Dendritic cell treated with granulocyte-macrophage colony-stimulating factor and Interleukin-4, amounts not matched to agents 40 ng/mL and 50 ng/mL, for 4 days (primary cell): Measurements from ENCODE around the gene HDAC10.
A peak's percentile ranks its signal among the peaks of the same experiment; 100 is the strongest.

Experiments
- H3K27ac Mint-ChIP-seq: one replicate; pipeline ENCODE4 v1.8.0; 2022; ENCODE audit warnings: mild to moderate bottlenecking, mixed read lengths
- H3K27me3 Mint-ChIP-seq: one replicate; pipeline ENCODE4 v1.8.0; 2022; ENCODE audit warnings: mild to moderate bottlenecking, mixed read lengths
- H3K36me3 Mint-ChIP-seq: one replicate; pipeline ENCODE4 v1.8.0; 2022; ENCODE audit warnings: low read depth, mixed read lengths
- H3K4me1 Mint-ChIP-seq: one replicate; pipeline ENCODE4 v1.8.0; 2022; ENCODE audit warnings: low read depth, mixed read lengths
- H3K4me3 Mint-ChIP-seq: one replicate; pipeline ENCODE4 v1.8.0; 2022; ENCODE audit warnings: mild to moderate bottlenecking, moderate library complexity, mixed read lengths
- H3K9me3 Mint-ChIP-seq: one replicate; pipeline ENCODE4 v1.8.0; 2022; ENCODE audit warnings: mixed read lengths
- intact Hi-C: fragments of 100-400 bp; cut with micrococcal nuclease; formaldehyde crosslinking; loops from one replicate; pipeline ENCODE4 v1.15.0; 2022

The HDAC10 gene

GRCh38 chr22:50270666-50271394 is 19.8 kb upstream of the HDAC10 start:
- Mint-ChIP-seq H3K27me3 (peaks cover 53% of the 10 kb centered on the region), H3K4me3 (peak overlapping the region; percentile 64), H3K36me3 (peaks cover 28% of the 10 kb centered on the region), H3K9me3 (no peaks in the 10 kb centered on the region), H3K27ac (no peak overlapping the region), H3K4me1 (peaks cover 41% of the 10 kb centered on the region)
- intact Hi-C loops, result loop anchor here (5.0 kb wide), 1 partner anchor 36 kb away; the partner anchor contains the start of gene PLXNB2

GRCh38 chr22:50269970-50270665 is 19.1 kb upstream of the HDAC10 start, which contains the start of gene MAPK11:
Gene MAPK11, minus strand, starts transcription at chr22:50270380. Its CDS starts 88 bp downstream, at chr22:50270292.
- intact Hi-C loops, result loop anchor here (5.0 kb wide), 1 partner anchor 37 kb away; the partner anchor contains the start of gene PLXNB2
- Mint-ChIP-seq H3K36me3 (peaks cover 21% of the 10 kb centered on the region), H3K27ac (no peak within 1 kb of the TSS), H3K9me3 (no peaks in the 10 kb centered on the region), H3K4me1 (peaks cover 39% of the 10 kb centered on the region), H3K4me3 (peak within 1 kb of the TSS; percentile 65), H3K27me3 (peaks cover 59% of the 10 kb centered on the region)

- H3K27ac Mint-ChIP-seq, result no peak overlapping the region
- no peaks in the 10 kb centered on the region for H3K9me3 Mint-ChIP-seq
- H3K36me3 Mint-ChIP-seq, result peaks cover 16% of the 10 kb centered on the region
- intact Hi-C loops, result no loop called here
- H3K4me1 Mint-ChIP-seq, result peaks cover 34% of the 10 kb centered on the region
- H3K27me3 Mint-ChIP-seq, result peaks cover 65% of the 10 kb centered on the region
- H3K4me3 Mint-ChIP-seq, result peak overlapping the region; percentile 65
Observed at GRCh38 chr22:50269573-50269969, 18.5 kb upstream of the HDAC10 start.

GRCh38 chr22:50268655-50269113 is 17.6 kb upstream of the HDAC10 start:
- Mint-ChIP-seq H3K9me3 (no peaks in the 10 kb centered on the region), H3K4me3 (no peak overlapping the region)
- intact Hi-C loops, result no loop called here

GRCh38 chr22:50267591-50268390 is 16.7 kb upstream of the HDAC10 start:
- H3K27me3 Mint-ChIP-seq, result peaks cover 80% of the 10 kb centered on the region
- no peak overlapping the region for H3K27ac Mint-ChIP-seq
- H3K36me3 Mint-ChIP-seq, result peaks cover 3% of the 10 kb centered on the region
- no peak overlapping the region for H3K4me3 Mint-ChIP-seq
- H3K4me1 Mint-ChIP-seq, result peaks cover 33% of the 10 kb centered on the region
- intact Hi-C loops, result no loop called here
- no peaks in the 10 kb centered on the region for H3K9me3 Mint-ChIP-seq

More at GRCh38 chr22:50268655-50269113, 17.6 kb upstream of the HDAC10 start:
- peaks cover 28% of the 10 kb centered on the region for H3K4me1 Mint-ChIP-seq
- H3K36me3 Mint-ChIP-seq, result peaks cover 8% of the 10 kb centered on the region
- H3K27me3 Mint-ChIP-seq, result peaks cover 73% of the 10 kb centered on the region
- no peak overlapping the region for H3K27ac Mint-ChIP-seq

GRCh38 chr22:50266994-50267393 is 15.9 kb upstream of the HDAC10 start:
- intact Hi-C loops, result no loop called here
- H3K27me3 Mint-ChIP-seq, result peaks cover 84% of the 10 kb centered on the region
- no peak overlapping the region for H3K4me3 Mint-ChIP-seq
- no peaks in the 10 kb centered on the region for H3K36me3 Mint-ChIP-seq
- no peaks in the 10 kb centered on the region for H3K9me3 Mint-ChIP-seq
- H3K27ac Mint-ChIP-seq, result no peak overlapping the region
- H3K4me1 Mint-ChIP-seq, result peaks cover 33% of the 10 kb centered on the region

- Mint-ChIP-seq H3K36me3 (no peaks in the 10 kb centered on the region), H3K27me3 (peaks cover 86% of the 10 kb centered on the region), H3K27ac (no peak overlapping the region), H3K9me3 (no peaks in the 10 kb centered on the region), H3K4me1 (peaks cover 33% of the 10 kb centered on the region), H3K4me3 (no peak overlapping the region)
- intact Hi-C loops, result no loop called here
Observed at GRCh38 chr22:50264946-50265669, 14.0 kb upstream of the HDAC10 start.

- no peaks in the 10 kb centered on the region for H3K36me3 Mint-ChIP-seq
- no peak overlapping the region for H3K27ac Mint-ChIP-seq
- H3K4me3 Mint-ChIP-seq, result no peak overlapping the region
- peaks cover 86% of the 10 kb centered on the region for H3K27me3 Mint-ChIP-seq
- H3K4me1 Mint-ChIP-seq, result peaks cover 26% of the 10 kb centered on the region
- intact Hi-C loops, result no loop called here
- no peaks in the 10 kb centered on the region for H3K9me3 Mint-ChIP-seq
Observed at GRCh38 chr22:50264104-50264745, 13.2 kb upstream of the HDAC10 start.

- Mint-ChIP-seq H3K4me1 (peaks cover 18% of the 10 kb centered on the region), H3K4me3 (no peak overlapping the region), H3K27me3 (peaks cover 85% of the 10 kb centered on the region), H3K36me3 (no peaks in the 10 kb centered on the region), H3K9me3 (no peaks in the 10 kb centered on the region), H3K27ac (no peak overlapping the region)
- intact Hi-C loops, result no loop called here
Observed at GRCh38 chr22:50262973-50263617, 12.0 kb upstream of the HDAC10 start.

- H3K36me3 Mint-ChIP-seq, result no peaks in the 10 kb centered on the region
- intact Hi-C loops, result no loop called here
- peaks cover 85% of the 10 kb centered on the region for H3K27me3 Mint-ChIP-seq
- no peaks in the 10 kb centered on the region for H3K9me3 Mint-ChIP-seq
- H3K4me1 Mint-ChIP-seq, result peaks cover 18% of the 10 kb centered on the region
- H3K27ac Mint-ChIP-seq, result no peak overlapping the region
- peak overlapping the region; percentile 35 for H3K4me3 Mint-ChIP-seq
Observed at GRCh38 chr22:50262460-50262911, 11.4 kb upstream of the HDAC10 start.

GRCh38 chr22:50261615-50262459 is 10.8 kb upstream of the HDAC10 start, which contains the start of gene MAPK12:
Gene MAPK12, minus strand, starts transcription at chr22:50261683. Its CDS starts 174 bp downstream, at chr22:50261509.
- H3K9me3 Mint-ChIP-seq, result no peaks in the 10 kb centered on the region
- intact Hi-C loops, result no loop called here
- H3K27ac Mint-ChIP-seq, result no peak within 1 kb of the TSS
- no peaks in the 10 kb centered on the region for H3K36me3 Mint-ChIP-seq
- H3K27me3 Mint-ChIP-seq, result peaks cover 84% of the 10 kb centered on the region
- peak within 1 kb of the TSS; percentile 35 for H3K4me3 Mint-ChIP-seq
- peaks cover 18% of the 10 kb centered on the region for H3K4me1 Mint-ChIP-seq
